ENCODE measurements around the gene SLC29A1. TPM values are rescaled to one million over a fixed set of nuclear protein-coding genes. Genes with fewer than 3 reads are reported as not detected.

The SLC29A1 gene
- total RNA-seq, 4 donors from 2014 or later: 61.7 to 317 (median 87.0) TPM

- TF ChIP-seq CTCF (IDR thresholded peaks at IDR 0.05): no peak
- peak; percentile 75 for ATAC-seq (ENCODE audit: low FRiP score)
- no peak for DNase-seq (ENCODE audit: low spot score)
Measured at GRCh38 chr6:44219053-44219814, 4.2 kb upstream of the SLC29A1 start.

GRCh38 chr6:44219815-44220784, 3.3 kb upstream of the SLC29A1 start:
- no peak for TF ChIP-seq CTCF (IDR thresholded peaks at IDR 0.05)
- DNase-seq (ENCODE audit: low spot score): no peak
- no peak for ATAC-seq (ENCODE audit: low FRiP score)

GRCh38 chr6:44220913-44221290, 2.5 kb upstream of the SLC29A1 start:
- TF ChIP-seq CTCF (IDR thresholded peaks at IDR 0.05): no peak
- no peak for DNase-seq (ENCODE audit: low spot score)

GRCh38 chr6:44221291-44221960, 2.0 kb upstream of the SLC29A1 start:
- peak; percentile 73 for ATAC-seq (ENCODE audit: low FRiP score)
- DNase-seq (ENCODE audit: low spot score): peak; percentile 71
- peak in 2 of 3 donors; percentile 23 to 58 for TF ChIP-seq CTCF (IDR thresholded peaks at IDR 0.05)

More at GRCh38 chr6:44220913-44221290, 2.5 kb upstream of the SLC29A1 start:
- ATAC-seq (ENCODE audit: low FRiP score): no peak

GRCh38 chr6:44221961-44222335, 1.4 kb upstream of the SLC29A1 start:
- no peak for TF ChIP-seq CTCF (IDR thresholded peaks at IDR 0.05)
- DNase-seq (ENCODE audit: low spot score) (no peak), ATAC-seq (ENCODE audit: low FRiP score) (peak; percentile 0)

GRCh38 chr6:44222486-44223318, 693 bp upstream of the SLC29A1 start:
- ATAC-seq (ENCODE audit: low FRiP score): no peak
- no peak for DNase-seq (ENCODE audit: low spot score)
- no peak for TF ChIP-seq CTCF (IDR thresholded peaks at IDR 0.05)

Measured in omental fat pad (tissue), 4 donors.